Measurements from ENCODE around the gene SCGB3A1.

SCGB3A1 gene

GRCh38 chr5:180586870-180587269 lies 4.4 kb downstream of the SCGB3A1 start:
- DNase-seq (ENCODE audit: low read depth in 2 of 2): no peak

GRCh38 chr5:180586204-180586603 lies 5.1 kb downstream of the SCGB3A1 start:
- DNase-seq (ENCODE audit: low read depth in 2 of 2): no peak

DNA sequence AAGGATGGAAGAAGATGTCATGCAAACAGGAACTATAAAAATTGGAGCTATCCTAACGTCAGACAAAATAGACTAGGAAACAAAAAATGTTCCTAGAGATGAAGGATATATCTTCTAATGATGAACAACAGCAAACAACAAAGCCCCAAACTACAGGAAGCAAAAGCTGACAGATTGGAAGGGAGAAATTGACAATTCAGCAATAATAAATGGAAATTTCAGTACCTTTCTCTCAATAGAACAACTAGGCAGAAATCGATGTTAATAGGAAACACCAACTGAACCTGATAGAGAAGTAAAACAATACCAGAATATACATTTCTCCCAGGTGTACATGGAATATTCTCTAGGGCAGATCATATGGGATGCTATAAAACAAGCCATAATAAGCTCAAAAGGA lies 7.6 kb downstream of the SCGB3A1 start:
- no peak for DNase-seq (ENCODE audit: low read depth in 2 of 2)

GRCh38 chr5:180580681-180581080 lies 10.6 kb downstream of the SCGB3A1 start:
- no peak for DNase-seq (ENCODE audit: low read depth in 2 of 2)

DNA sequence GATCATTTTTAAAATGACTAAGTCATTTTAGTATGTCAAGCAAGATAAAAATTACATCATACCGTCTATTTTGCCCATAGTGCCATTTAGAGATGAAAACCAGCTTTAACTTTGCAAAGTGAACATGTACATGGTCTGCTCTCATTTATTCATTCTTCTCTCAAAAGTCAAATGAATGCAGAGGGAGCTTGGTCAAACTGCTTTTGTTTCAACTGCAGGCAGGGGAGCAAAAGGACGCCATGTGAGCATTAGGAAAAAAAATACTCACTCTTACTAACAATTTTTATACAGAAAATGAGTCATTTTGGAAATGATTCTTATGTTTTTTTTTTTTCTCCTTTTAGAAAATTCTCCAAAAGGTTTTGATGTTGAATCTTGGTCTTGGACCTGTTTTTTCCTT lies 15.7 kb downstream of the SCGB3A1 start:
- no peak for DNase-seq (ENCODE audit: low read depth in 2 of 2)

DNA sequence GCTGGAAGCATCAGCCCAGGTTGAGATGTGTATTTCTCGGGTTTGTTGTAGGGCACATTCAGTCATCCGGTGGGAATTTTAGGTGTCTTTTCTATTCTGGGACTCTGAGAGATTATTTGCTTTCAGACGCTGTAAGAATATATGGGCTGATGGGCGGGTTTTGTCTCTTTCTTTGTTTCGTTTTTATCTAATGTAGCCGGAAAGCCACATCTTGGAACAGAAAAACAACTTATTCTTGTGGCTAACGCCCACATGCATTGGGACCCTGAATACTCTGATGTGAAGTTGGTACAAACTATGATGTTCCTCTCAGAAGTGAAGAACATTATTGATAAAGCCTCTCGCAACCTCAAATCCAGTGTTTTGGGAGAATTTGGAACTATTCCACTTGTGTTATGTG lies 22.4 kb downstream of the SCGB3A1 start:
- DNase-seq (ENCODE audit: low read depth in 2 of 2): no peak

GRCh38 chr5:180563994-180564393 lies 27.3 kb downstream of the SCGB3A1 start:
- no peak for DNase-seq (ENCODE audit: low read depth in 2 of 2)

DNA sequence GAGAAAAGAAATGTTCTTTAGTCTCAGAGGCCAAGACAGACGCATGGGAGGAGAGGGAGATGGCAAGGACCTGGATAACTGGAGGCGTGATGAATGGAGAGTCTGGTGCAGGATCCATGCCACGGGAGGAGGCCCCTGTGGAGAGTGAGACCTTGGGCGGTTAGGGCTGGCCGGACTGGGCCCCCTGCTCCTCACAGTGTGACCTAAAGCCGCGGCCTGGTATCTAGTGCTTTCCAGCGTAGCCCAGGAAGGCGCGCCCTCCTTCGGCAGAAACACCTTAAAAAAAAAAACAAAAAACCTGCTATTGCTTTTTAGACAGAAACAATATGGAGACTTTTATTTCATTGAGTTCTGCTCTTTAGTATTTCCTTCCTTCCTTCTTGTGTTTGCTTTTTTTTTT lies 33.1 kb downstream of the SCGB3A1 start:
- DNase-seq (ENCODE audit: low read depth in 2 of 2): no peak

- no peak for DNase-seq (ENCODE audit: low read depth in 2 of 2)
These were observed 34.0 kb downstream of the SCGB3A1 start for GRCh38 chr5:180557217-180557809.

DNA sequence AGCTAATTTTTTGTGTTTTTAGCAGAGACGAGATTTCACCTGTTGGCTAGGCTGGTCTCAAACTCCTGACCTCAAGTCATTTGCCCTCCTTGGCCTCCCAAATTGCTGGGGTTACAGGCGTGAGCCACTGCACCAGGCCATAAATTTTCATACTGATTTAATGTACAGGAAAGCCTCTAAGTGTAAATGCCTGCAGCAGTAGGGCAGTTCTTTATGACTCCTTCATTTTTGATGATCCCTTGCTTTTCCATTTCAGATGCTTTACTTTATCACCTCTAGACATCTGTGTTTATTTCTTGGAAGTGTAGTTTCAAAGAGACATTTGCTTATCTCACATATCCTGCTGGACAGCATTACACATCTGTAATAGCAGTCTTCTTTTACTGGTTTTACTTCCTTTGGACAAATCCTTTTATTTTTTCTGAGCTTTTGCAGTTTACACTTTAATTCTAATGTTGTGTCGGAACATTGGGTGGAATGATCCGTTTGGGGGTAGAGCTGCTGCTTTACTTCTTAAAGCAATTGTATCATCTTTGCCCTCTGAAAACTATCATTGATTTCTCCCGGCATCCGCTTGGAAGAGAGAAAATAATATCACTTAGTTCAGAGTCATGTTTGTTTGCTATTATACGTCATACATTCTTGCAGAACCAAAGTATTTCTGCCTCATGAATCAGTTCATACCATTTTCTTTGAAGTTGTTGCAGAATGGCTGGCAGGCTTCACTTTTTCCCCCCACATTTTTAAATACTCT lies 36.0 kb downstream of the SCGB3A1 start:
- no peak for DNase-seq (ENCODE audit: low read depth in 2 of 2)

- no peak for DNase-seq (ENCODE audit: low read depth in 2 of 2)
These were observed 37.8 kb downstream of the SCGB3A1 start for GRCh38 chr5:180553530-180553929.

GRCh38 chr5:180548563-180548962 lies 42.7 kb downstream of the SCGB3A1 start:
- DNase-seq (ENCODE audit: low read depth in 2 of 2): no peak

DNA sequence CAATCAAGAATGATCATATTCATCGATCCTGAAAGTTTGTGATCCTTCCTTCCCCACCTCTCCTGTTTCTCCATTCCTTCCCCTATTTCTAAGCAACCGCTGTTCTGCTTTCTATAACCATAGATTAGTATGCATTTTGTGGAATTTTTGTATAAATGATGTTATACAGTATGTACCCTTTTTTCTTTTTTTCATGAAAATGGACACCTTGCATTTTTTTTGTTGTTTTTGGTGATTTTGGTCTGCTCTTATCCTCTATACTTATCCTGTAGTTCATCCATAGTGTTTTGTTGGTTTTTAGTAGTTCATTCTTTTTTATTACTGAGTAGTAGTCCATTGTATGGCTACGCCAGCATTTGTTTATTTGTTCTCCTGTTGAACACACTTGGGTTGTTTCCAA lies 46.1 kb downstream of the SCGB3A1 start:
- DNase-seq (ENCODE audit: low read depth in 2 of 2): no peak

DNA sequence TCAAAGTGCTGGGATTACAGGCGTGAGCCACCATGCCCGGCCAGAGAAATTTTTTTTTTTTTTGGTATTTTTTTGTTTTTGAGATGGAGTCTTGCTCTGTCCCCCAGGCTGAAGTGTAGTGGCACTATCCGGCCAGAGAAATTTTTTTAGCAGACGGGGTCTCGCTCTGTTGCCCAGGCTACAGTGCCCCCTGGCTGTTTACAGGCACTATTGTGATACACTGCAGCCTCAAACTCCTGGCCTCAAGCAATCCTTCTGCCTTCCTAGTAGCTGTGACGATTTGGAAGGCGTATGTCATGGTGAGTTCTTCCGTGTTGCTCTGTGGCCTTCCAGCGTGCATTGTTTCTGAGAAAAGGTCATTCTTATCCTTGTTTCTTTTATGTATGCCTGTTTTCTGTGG lies 49.6 kb downstream of the SCGB3A1 start:
- DNase-seq (ENCODE audit: low read depth in 2 of 2): no peak
